GM19372 (cell line): ENCODE data around the gene SFRP2.
A peak's percentile ranks its signal among the peaks of the same experiment; 100 is the strongest.

Experiments used
- ATAC-seq: cut with Tn5 transposase; IDR thresholded peaks from one replicate; pipeline ENCODE4 v1.9.1; 2021; ENCODE audit warnings: mild to moderate bottlenecking, low read depth, moderate library complexity; ENCODE audit not compliant: unreplicated experiment

The SFRP2 gene

GRCh38 chr4:153778383-153778782 is 10.5 kb downstream of the SFRP2 start:
- no peak for ATAC-seq

- ATAC-seq: no peak
Measured at GRCh38 chr4:153777421-153777820, 11.5 kb downstream of the SFRP2 start.

- no peak for ATAC-seq
Measured at GRCh38 chr4:153776601-153777000, 12.3 kb downstream of the SFRP2 start.

GRCh38 chr4:153773236-153773690 is 15.6 kb downstream of the SFRP2 start:
- ATAC-seq: no peak

GRCh38 chr4:153771046-153771445 is 17.8 kb downstream of the SFRP2 start:
- ATAC-seq: no peak

- ATAC-seq: no peak
Measured at GRCh38 chr4:153766758-153767157, 22.1 kb downstream of the SFRP2 start.

GRCh38 chr4:153765894-153766293 is 23.0 kb downstream of the SFRP2 start:
- no peak for ATAC-seq

GRCh38 chr4:153764601-153765368 is 24.1 kb downstream of the SFRP2 start:
- ATAC-seq: no peak

GRCh38 chr4:153763404-153763803 is 25.5 kb downstream of the SFRP2 start:
- no peak for ATAC-seq

- no peak for ATAC-seq
Measured at GRCh38 chr4:153759407-153760316, 29.2 kb downstream of the SFRP2 start, which contains the start of gene RNF175. Gene RNF175, minus strand, starts transcription at chr4:153760024. Its CDS starts 162 bp downstream, at chr4:153759862.

GRCh38 chr4:153758688-153759406 is 30.0 kb downstream of the SFRP2 start:
- ATAC-seq: no peak

- no peak for ATAC-seq
Measured at GRCh38 chr4:153758136-153758535, 30.7 kb downstream of the SFRP2 start.

GRCh38 chr4:153757407-153757806 is 31.5 kb downstream of the SFRP2 start:
- no peak for ATAC-seq

GRCh38 chr4:153755186-153755585 is 33.7 kb downstream of the SFRP2 start:
- ATAC-seq: no peak

GRCh38 chr4:153750197-153750817 is 38.6 kb downstream of the SFRP2 start:
- ATAC-seq: peak; percentile 89

GRCh38 chr4:153748378-153748777 is 40.5 kb downstream of the SFRP2 start:
- ATAC-seq: no peak

- no peak for ATAC-seq
Measured at GRCh38 chr4:153747406-153747955, 41.4 kb downstream of the SFRP2 start.

GRCh38 chr4:153745651-153746050 is 43.2 kb downstream of the SFRP2 start:
- no peak for ATAC-seq

GRCh38 chr4:153741541-153741940 is 47.3 kb downstream of the SFRP2 start:
- no peak for ATAC-seq

GRCh38 chr4:153735906-153736461 is 52.9 kb downstream of the SFRP2 start:
- no peak for ATAC-seq
